GM21360 (cell line): ENCODE results near the gene EHD4.

ENCODE experiments used
- ATAC-seq: cut with Tn5 transposase; IDR thresholded peaks from one replicate; pipeline ENCODE4 v1.9.1; 2021; ENCODE audit warnings: mild to moderate bottlenecking, moderate library complexity; ENCODE audit not compliant: unreplicated experiment

EHD4 gene

DNA sequence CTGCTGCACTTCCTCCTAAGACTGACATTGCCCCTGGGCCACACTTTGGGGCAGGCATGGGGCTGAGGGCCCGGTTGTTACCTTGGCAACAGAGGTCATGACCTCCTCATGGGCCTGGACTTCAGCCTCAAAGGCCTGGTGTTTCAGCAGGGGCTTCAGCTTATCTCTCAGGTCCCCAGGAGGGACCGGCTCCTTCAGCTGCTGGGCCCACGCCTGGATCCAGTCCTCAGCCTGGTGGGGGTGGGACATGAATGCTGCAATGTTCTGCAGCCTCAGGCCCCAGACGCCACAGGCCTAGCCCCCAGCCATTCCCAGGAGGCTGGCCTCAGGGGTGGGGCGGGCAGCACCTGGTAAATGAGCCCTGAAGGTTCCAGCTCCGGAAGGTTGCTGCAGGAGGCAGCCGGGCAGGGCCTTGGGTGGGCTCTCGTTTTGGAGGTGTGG, 106.1 kb downstream of the EHD4 start:
- ATAC-seq: no peak

DNA sequence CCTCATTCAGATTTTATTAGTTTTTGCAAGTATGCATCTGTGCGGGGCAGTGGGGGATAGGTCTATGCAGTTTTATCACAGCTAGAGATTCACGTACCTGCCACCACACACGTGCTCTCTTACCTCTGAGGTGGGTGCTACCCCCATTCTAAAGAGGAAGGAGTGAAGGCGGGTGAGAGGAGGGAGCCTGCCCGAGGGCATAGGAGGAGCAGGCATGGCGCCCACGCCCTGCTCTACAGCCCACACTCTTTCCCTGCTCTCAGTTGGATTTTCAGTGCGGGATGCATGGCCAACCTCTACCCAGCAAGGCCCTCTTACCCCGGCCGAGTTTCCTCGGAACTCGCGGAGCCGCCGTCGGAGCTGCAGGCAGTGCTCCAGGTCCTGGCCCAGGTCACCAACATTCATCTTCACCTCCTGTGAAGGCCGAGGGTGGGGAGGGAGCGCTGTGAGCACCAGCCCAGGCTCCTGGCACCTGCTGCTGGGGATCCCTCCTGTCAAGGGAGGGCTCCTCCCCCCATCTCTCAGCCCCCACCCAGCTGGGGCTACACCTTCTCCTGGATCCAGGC, 106.8 kb downstream of the EHD4 start:
- no peak for ATAC-seq

- no peak for ATAC-seq
These were observed 109.7 kb downstream of the EHD4 start for GRCh38 chr15:41862515-41863116.

- no peak for ATAC-seq
These were observed 110.5 kb downstream of the EHD4 start for GRCh38 chr15:41861736-41862356.

DNA sequence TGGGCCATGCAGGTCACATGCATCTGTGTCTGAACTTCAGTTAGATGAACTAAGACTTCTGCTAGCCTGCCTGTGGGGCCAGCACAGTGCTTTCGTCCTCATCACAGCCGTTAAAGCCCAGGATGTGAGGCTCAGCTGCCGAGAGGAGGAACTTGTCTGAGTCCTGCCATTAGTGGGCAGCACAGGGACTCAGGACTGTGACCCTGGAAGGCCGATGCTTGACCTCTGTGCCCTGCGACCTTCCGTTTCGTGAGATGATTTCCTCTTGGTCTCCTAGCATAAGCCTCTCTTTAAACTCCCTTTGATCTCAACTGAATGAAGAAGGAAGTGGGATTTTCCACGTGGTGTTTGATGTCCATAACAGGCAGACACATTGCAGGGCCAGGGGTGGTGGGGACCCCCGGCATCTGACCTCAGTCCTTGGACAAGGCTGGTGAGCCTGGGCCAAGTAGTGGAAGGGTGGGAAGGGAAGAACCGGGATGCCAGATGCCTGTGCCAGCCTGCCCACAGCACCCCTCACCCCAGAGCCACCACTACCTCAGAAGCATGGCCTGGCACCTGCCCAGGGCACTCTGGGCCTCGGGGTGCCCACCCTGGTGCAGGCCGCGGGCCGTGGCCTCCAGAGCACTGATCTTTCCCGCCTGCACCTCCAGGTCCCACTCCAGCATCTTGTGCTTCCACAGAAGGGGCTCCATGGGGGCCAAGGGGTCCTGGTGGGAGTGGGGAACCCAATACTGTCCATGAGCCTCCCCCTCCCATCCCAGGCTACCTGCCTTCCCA, 112.1 kb downstream of the EHD4 start:
- ATAC-seq: no peak

- no peak for ATAC-seq
These were observed 113.6 kb downstream of the EHD4 start for GRCh38 chr15:41858756-41859155.

DNA sequence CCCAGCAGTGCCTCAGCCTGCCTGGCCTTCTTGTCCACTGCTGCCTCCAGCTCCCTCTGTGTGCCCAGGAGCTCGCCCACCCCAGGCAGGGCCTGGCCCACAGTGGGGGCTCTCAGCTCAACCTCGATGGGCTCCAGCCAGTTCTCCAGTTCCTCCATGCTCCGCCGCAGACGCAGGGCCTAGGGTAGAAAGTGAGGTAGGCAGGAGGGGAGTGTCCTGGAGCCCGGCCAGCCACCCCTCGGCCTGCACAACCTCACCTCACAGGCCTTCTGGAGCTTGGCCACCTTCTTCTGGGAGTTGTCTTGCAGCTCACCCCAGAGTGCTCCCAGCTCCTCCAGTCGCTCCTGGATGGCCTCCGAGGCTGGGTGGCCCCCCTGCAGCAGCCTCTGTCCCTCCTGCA, 115.0 kb downstream of the EHD4 start:
- no peak for ATAC-seq

DNA sequence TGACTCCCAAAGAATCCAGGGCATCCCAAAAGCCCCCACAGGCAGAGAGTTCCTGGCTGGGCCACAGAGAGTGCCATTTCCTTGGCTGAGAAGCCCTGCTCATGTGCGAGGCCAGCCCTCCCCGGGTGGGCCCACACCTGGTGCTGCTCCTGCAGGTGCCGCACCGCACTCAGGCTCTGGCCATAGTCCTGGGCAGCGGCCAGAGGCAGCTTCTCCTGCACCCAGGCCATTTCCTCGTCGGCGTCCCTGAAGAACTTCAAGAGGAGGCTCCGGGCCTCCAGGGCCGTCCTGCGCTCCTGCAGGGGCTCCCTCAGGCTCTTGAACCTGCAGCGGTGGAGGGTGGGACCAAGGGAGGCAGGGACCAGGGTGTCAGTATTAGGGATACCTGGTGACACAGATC, 115.6 kb downstream of the EHD4 start:
- ATAC-seq: no peak

GRCh38 chr15:41856262-41856661, 116.1 kb downstream of the EHD4 start:
- ATAC-seq: no peak

- ATAC-seq: no peak
These were observed 116.9 kb downstream of the EHD4 start for GRCh38 chr15:41855261-41855961.

GRCh38 chr15:41854443-41854842, 117.9 kb downstream of the EHD4 start:
- no peak for ATAC-seq

DNA sequence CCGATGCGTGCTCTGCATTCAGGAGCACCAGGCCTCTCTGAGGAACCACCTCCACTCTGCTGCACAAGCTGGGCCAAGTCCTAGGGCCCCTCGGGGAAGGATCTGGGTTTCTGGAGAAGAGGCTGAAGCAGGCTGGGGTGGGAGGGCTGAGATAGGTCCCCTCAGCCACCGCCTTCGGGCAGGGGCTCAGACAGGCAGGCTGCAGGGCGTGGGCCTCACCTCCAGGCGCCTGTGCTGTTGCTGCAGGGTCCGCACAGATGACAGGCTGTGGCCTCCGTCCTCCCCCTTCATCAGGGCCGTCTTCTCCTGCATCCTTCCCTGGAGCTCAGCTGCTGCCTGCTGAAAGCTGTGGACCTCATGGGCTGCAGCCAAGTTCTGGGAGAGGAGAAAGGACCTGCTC, 118.5 kb downstream of the EHD4 start:
- ATAC-seq: no peak

- ATAC-seq: no peak
These were observed 119.4 kb downstream of the EHD4 start for GRCh38 chr15:41852736-41853590.

- no peak for ATAC-seq
These were observed 120.5 kb downstream of the EHD4 start for GRCh38 chr15:41851755-41852370.

GRCh38 chr15:41851167-41851523, 121.2 kb downstream of the EHD4 start:
- ATAC-seq: no peak

GRCh38 chr15:41850482-41851166, 121.7 kb downstream of the EHD4 start:
- no peak for ATAC-seq

- no peak for ATAC-seq
These were observed 122.5 kb downstream of the EHD4 start for GRCh38 chr15:41849861-41850260.

- no peak for ATAC-seq
These were observed 123.2 kb downstream of the EHD4 start for GRCh38 chr15:41849204-41849603.

DNA sequence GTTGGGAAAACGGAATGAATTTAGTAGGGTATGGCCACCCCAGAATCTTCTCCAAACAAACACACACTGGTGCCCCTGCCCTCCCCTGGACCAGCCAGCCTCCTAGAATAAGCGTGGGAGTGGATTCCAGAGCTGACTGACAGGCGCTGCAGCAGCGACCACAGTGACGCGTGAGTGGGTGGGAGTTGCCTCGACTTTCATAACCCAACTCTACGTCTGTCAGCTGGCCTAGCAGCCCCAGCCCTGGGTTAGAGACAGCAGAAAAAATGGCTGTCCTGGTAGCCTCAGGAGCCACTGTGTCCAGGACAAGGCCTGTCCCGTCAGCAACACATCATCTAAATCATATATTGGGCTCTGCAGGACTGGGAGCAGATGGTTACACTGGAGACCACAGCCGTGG, 123.7 kb downstream of the EHD4 start:
- ATAC-seq: no peak
